ENCODE data around the gene EBF3. TPM values are rescaled to one million over a fixed set of nuclear protein-coding genes. Genes with fewer than 3 reads are reported as not detected.

Gene EBF3
- total RNA-seq, 4 donors from 2014 or later, result 29.1 to 50.9 (median 43.9) TPM

DNA sequence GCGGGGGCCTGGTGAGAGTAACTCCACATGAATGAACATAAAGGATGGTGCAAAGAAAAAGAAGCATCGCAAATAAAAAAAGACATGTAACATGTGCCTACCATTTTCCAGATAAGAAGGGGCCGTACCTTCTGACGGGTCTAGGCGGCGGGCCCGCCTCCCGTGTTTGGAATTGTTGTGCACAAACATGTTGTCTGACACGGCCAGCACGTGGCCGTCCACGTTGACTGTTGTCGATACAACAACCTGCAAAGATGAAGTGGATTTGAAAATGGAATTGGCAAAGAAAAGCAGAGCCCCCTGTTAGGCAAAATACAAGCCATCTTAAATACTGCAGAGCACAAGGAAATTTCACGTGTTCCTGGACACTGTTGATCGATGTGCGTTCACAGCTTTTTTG, 90.7 kb downstream of the EBF3 start:
- TF ChIP-seq, protein P1, sequence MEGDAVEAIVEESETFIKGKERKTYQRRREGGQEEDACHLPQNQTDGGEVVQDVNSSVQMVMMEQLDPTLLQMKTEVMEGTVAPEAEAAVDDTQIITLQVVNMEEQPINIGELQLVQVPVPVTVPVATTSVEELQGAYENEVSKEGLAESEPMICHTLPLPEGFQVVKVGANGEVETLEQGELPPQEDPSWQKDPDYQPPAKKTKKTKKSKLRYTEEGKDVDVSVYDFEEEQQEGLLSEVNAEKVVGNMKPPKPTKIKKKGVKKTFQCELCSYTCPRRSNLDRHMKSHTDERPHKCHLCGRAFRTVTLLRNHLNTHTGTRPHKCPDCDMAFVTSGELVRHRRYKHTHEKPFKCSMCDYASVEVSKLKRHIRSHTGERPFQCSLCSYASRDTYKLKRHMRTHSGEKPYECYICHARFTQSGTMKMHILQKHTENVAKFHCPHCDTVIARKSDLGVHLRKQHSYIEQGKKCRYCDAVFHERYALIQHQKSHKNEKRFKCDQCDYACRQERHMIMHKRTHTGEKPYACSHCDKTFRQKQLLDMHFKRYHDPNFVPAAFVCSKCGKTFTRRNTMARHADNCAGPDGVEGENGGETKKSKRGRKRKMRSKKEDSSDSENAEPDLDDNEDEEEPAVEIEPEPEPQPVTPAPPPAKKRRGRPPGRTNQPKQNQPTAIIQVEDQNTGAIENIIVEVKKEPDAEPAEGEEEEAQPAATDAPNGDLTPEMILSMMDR (IDR thresholded peaks at IDR 0.05; ENCODE audit: low read depth), result no peak

DNA sequence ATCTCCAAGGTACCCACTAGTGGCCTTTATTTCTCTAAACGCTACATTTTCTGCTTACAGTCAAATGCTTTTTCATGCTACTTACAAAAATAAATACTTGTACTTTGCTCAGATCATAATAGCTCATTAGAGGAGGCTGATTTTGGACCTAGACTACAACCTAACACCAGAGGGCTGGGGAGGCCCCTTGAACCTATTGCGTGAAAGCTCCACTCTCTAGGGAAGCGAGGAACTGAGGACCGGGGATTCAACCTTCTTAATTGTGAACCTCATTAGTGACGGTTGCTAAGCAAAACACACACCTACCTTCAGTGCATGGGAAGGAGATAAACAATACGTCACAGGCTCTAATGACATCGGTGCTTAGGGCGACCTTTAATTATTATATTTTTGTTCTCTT, 92.1 kb downstream of the EBF3 start:
- TF ChIP-seq, protein P1 (IDR thresholded peaks at IDR 0.05; ENCODE audit: low read depth), result no peak

DNA sequence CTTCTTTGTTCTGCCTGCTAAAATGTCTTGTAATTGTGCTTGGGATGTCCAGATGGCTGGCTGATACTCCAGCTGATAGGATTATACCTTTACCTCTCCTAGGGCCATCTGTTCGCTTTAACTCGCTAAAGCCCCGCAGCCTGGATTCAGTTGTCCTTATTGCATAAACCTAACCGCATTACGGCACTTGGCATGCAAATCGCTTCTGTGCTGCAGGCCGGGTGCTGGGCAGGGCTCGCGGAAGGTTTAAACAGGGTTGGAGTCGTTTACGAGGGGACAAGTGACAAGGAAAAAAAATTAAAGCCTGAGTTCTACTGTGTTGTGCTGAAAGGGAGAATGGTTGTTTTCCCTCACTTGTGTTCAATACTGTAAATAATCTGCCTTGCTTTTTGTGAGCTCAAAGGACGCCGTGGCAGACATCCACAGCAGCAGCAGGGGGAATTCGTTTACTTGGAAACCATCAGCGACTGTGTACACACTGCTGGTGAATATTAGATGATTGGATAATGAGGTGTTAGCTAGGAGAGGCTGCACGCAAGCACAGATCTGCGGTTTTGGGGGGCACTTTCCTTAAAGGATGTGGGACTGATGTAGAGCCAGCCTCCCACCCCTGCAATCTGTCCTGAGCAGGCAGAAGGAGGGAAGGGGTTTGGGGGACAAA, 93.0 kb downstream of the EBF3 start:
- TF ChIP-seq, protein P1 (IDR thresholded peaks at IDR 0.05; ENCODE audit: low read depth), result no peak

DNA sequence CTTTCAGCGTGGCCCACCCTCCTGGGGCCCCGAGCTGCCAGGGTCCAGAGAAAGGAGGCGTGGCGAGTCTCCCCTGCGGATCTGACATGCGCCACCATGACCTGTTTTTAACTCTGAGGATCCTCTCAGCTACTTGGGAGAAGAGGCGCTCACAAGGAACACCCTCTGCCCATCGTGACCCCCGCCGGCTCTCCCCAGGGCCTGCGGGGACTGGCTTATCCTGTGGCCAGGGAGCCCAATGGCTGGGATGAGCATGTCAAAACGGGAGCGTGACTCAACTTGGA, 93.7 kb downstream of the EBF3 start:
- TF ChIP-seq, protein P1 (IDR thresholded peaks at IDR 0.05; ENCODE audit: low read depth), result no peak

DNA sequence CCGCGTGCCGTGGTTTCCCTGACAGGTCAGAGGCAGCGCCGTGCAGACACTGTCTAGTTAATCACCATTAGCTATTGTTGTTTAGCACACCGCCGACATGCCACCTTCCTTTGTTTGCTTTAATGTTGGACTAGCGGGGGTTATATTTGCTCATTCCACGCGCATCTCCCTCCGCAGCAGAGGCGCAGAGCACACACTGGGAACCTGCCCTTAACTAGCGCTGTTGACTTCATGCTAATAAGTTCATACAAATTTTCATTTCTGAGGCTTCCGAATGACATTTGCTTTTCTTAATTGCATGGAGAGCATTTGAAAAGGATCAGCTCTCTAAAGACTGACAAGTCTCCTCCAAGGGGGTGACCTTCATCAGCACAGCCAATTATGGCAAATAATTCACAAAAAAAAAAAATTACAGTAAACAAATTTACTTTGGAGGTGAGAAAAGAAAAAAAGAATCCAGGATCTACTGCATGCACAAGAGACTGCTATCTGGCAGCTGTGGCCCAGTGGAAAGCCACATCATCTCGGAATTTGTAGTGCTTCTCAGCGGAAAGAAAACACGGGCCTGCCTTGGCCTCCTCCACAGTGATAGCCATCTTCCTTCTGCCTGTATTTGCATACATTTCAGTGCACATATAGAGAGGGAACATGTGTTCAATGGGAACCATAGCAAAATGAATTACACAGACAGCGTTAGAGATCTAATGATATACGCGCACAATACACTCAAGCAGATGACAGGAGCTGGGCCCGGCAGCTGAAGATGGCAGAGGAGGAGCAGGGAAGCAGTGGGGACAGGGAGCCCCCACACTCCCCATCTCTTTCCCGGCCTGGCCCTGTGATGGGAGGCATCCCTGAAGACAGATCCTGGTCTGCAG, 94.2 kb downstream of the EBF3 start:
- TF ChIP-seq, protein P1 (IDR thresholded peaks at IDR 0.05; ENCODE audit: low read depth), result no peak

DNA sequence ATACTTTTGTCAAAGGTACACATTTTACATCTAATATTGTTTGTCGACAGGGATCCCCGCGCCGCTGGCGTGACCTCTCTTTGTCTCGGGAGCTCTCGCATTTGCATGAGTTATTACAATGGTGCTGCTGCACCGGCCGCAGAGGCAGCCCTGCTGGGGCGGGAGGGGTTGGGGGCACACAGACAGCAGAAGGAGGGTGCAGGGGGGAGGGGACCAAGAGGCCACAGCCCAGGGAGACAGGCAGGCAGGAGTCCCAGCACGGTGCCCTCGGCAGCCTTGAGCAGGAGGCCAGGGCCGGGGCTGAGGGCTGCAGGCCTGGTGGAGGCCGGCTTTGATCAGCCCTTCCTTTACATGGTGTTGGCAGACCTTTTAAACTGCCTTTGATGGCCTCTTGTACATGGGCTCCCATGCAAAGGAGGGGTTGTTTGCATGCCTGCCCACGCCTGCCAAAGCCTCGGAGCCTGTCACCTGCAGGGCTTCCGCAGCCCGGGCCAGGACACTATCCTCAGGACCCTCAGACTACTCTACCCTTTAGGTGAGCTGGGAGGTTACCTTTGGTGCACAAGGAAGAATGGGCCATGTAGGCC, 95.5 kb downstream of the EBF3 start:
- TF ChIP-seq, protein P1 (IDR thresholded peaks at IDR 0.05; ENCODE audit: low read depth), result no peak

DNA sequence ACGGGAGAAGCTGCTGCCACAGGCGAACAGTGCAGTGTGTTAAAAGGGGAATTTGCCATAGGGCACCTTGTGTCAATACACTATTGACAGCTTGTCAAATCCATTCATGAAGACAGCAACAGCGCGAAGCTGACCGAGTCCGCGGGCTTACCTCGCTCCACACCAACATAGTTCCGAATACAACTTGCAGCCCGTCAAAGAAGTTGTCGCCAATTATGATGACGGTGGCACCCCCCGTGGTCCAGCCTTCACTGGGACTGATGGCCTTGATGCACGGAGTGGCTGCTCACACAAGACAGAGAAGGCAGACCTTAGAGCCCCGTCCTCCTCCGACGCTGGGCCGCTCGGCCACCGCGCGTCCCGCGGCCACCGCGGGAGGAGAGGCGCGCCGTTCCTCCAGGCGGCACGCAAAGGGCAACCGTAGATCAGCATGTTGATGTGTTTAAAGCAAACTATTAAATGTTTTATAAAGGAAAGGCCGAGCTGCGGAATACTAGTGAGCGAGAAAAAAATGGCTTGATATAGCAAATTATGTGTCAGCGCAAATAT, 96.4 kb downstream of the EBF3 start:
- TF ChIP-seq, protein P1 (IDR thresholded peaks at IDR 0.05; ENCODE audit: low read depth), result no peak
